Prostate gland (tissue), 2 donors: Measurements from ENCODE around the gene NOS1AP. TPM values are rescaled to one million over a fixed set of nuclear protein-coding genes. Genes with fewer than 3 reads are reported as not detected.
A peak's percentile ranks its signal among the peaks of the same experiment; 100 is the strongest.

Experiments used
- DNase-seq: peaks from one replicate; pipeline ENCODE4 v3.0.0-alpha.2; 2019; ENCODE audit warnings: low spot score
- H3K27ac ChIP-seq, 2 donors: fragments of 200-600 bp; sonication (generic); 2 replicates each; pipeline ENCODE4 v1.5.1; 2017 to 2019
- H3K27me3 ChIP-seq: fragments of 200-600 bp; sonication (generic); replicated peaks from 2 replicates; pipeline ENCODE4 v1.5.1; 2019; ENCODE audit not compliant: insufficient read depth
- H3K36me3 ChIP-seq, 2 donors: fragments of 200-600 bp; sonication (generic); 1 replicate in 1 of 2; 2 replicates in 1 of 2; pipeline versions ENCODE4 v1.5.1 to v1.8.1; 2017 to 2019
- H3K4me1 ChIP-seq: fragments of 200-600 bp; sonication (generic); replicated peaks from 2 replicates; pipeline ENCODE4 v1.5.1; 2019
- H3K4me3 ChIP-seq, 2 donors: fragments of 200-600 bp; sonication (generic); 2 replicates each; pipeline ENCODE4 v1.5.1; 2017 to 2019
- H3K9me3 ChIP-seq: fragments of 200-600 bp; sonication (generic); 2 replicates; pipeline ENCODE4 v1.5.1; 2017
- CTCF ChIP-seq, 4 experiments: fragments of 200-600 bp in 2 of 4; fragments of 450-650 bp in 2 of 4; sonication (generic) in 2 of 4; IDR thresholded peaks; 1 replicate in 3 of 4; 2 replicates in 1 of 4; pipeline ENCODE4 v1.5.1; 2016 to 2019; ENCODE audit warnings: antibody characterized with exemption in 4 of 4, mild to moderate bottlenecking in 2 of 4, moderate library complexity in 2 of 4
- POLR2A ChIP-seq: fragments of 450-650 bp; IDR thresholded peaks from one replicate; pipeline ENCODE4 v1.6.1; 2016; ENCODE audit warnings: antibody characterized with exemption, mild to moderate bottlenecking
- POLR2AphosphoS5 ChIP-seq: sonication (generic); formaldehyde crosslinking; IDR thresholded peaks from one replicate; pipeline ENCODE4 v1.6.1; 2017; ENCODE audit warnings: antibody characterized with exemption
- WGBS: methylation state at CpG from one replicate; pipeline ENCODE4 v1.1.5; 2018; 5-methylcytosine and 5-hydroxymethylcytosine counted together
- intact Hi-C: fragments of 100-400 bp; cut with DNase I; formaldehyde crosslinking; loops from one replicate; pipeline ENCODE4 v1.14.2; 2022
- total RNA-seq, 2 donors: library from RNA; depleted of rRNA; stranded (reverse); fragments of >200 nt; gene quantifications; one replicate each; pipeline ENCODE4 v1.1.0, GENCODE V29; 2016

The NOS1AP gene
- total RNA-seq, 2 donors from 2014 or later: 9.9 to 11.0 TPM

GRCh38 chr1:162206749-162207635 is 137.5 kb downstream of the NOS1AP start:
- TF ChIP-seq CTCF (IDR thresholded peaks at IDR 0.05) (peak in 2 of 4 experiments; percentile 31 to 55), POLR2A (no peak), POLR2AphosphoS5 (peak; percentile 86)
- no peaks in the 10 kb centered on the region for H3K36me3 ChIP-seq
- peak overlapping the region; percentile 79 to 82 for H3K27ac ChIP-seq
- H3K4me1 ChIP-seq: peaks cover 3% of the 10 kb centered on the region
- no peaks in the 10 kb centered on the region for H3K27me3 ChIP-seq
- H3K9me3 ChIP-seq: no peaks in the 10 kb centered on the region
- DNase-seq: peak; percentile 81
- intact Hi-C loops: no loop called here
- H3K4me3 ChIP-seq: no peak overlapping the region
- 16% methylated on average over 12 of the region's 12 CpGs for WGBS

GRCh38 chr1:162207862-162208261 is 138.4 kb downstream of the NOS1AP start:
- 94% methylated on average over 3 of the region's 3 CpGs for WGBS
- H3K4me1 ChIP-seq: peaks cover 3% of the 10 kb centered on the region
- DNase-seq: no peak
- peak overlapping the region; percentile 79 to 82 for H3K27ac ChIP-seq
- no peaks in the 10 kb centered on the region for H3K27me3 ChIP-seq
- H3K4me3 ChIP-seq: no peak overlapping the region
- TF ChIP-seq POLR2AphosphoS5: no peak
- TF ChIP-seq POLR2A: no peak
- TF ChIP-seq CTCF (IDR thresholded peaks at IDR 0.05): no peak
- H3K36me3 ChIP-seq: no peaks in the 10 kb centered on the region
- intact Hi-C loops: no loop called here
- H3K9me3 ChIP-seq: no peaks in the 10 kb centered on the region

- Histone ChIP-seq H3K9me3 (no peaks in the 10 kb centered on the region), H3K4me1 (peaks cover 3% of the 10 kb centered on the region), H3K36me3 (no peaks in the 10 kb centered on the region), H3K27me3 (no peaks in the 10 kb centered on the region), H3K27ac (no peak overlapping the region), H3K4me3 (no peak overlapping the region)
- intact Hi-C loops: loop anchor here (10.0 kb wide), 1 partner anchor 185 kb away; no protein-coding TSS in a partner anchor
- WGBS: 83% methylated on average over 6 of the region's 6 CpGs
- TF ChIP-seq POLR2A (no peak), POLR2AphosphoS5 (no peak), CTCF (IDR thresholded peaks at IDR 0.05) (no peak)
- no peak for DNase-seq
Measured at GRCh38 chr1:162210196-162210595, 140.7 kb downstream of the NOS1AP start.

- H3K27me3 ChIP-seq: no peaks in the 10 kb centered on the region
- intact Hi-C loops: loop anchor here (10.0 kb wide), 1 partner anchor 182 kb away; no protein-coding TSS in a partner anchor
- 72% methylated on average over 7 of the region's 7 CpGs for WGBS
- TF ChIP-seq POLR2AphosphoS5: no peak
- no peak for DNase-seq
- no peaks in the 10 kb centered on the region for H3K36me3 ChIP-seq
- H3K9me3 ChIP-seq: no peaks in the 10 kb centered on the region
- peaks cover 3% of the 10 kb centered on the region for H3K4me1 ChIP-seq
- H3K4me3 ChIP-seq: no peak overlapping the region
- peak overlapping the region; percentile 53 to 60 for H3K27ac ChIP-seq
Measured at GRCh38 chr1:162212713-162213112, 143.2 kb downstream of the NOS1AP start.

GRCh38 chr1:162213281-162213912 is 143.9 kb downstream of the NOS1AP start:
- no peaks in the 10 kb centered on the region for H3K27me3 ChIP-seq
- no peak overlapping the region for H3K4me3 ChIP-seq
- H3K9me3 ChIP-seq: no peaks in the 10 kb centered on the region
- intact Hi-C loops: loop anchor here (10.0 kb wide), 1 partner anchor 181 kb away; no protein-coding TSS in a partner anchor
- no peaks in the 10 kb centered on the region for H3K36me3 ChIP-seq
- WGBS: 7% methylated on average over 7 of the region's 7 CpGs
- peak; percentile 94 for DNase-seq
- peak; percentile 94 for TF ChIP-seq POLR2AphosphoS5
- TF ChIP-seq CTCF (IDR thresholded peaks at IDR 0.05): no peak
- H3K27ac ChIP-seq: peak overlapping the region; percentile 53 to 60
- peaks cover 1% of the 10 kb centered on the region for H3K4me1 ChIP-seq
